ENCODE data around the gene TLE4.

DNA sequence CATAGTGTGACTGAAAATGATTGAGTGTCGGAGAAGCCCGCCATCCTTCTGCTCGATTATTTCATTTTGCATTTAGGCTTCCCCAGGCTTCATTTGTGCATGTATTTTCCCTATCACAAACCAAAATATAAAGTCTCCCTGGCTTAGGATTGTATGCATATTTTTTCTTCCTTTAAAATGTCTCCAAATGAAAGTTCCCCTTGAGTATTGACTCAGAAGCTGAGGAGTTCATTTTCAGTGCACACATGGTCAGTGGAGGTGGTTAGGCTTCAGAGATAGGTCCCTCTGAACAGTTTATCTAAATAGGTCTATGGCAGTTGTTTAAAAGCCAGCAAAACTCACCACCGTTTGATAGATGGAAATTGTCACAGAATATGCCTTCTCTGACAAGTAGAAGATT, 97.2 kb downstream of the TLE4 start:
- TF ChIP-seq CTCF (conservative IDR thresholded peaks at IDR 0.05 in 1 of 2, IDR thresholded peaks at IDR 0.05 in 1 of 2; ENCODE audit: extremely low read depth in 1 of 2, insufficient read depth in 1 of 2, low read depth in 1 of 2, low read length in 2 of 2) (no peak), EZH2 (IDR thresholded peaks at IDR 0.05; ENCODE audit: borderline replicate concordance, low read length) (no peak)
